ENCODE measurements around the gene PCA3. TPM values are rescaled to one million over a fixed set of nuclear protein-coding genes. Genes with fewer than 3 reads are reported as not detected.

The PCA3 gene
- total and polyA plus RNA-seq, 12 donors = 0.06 to 0.14 (median 0.07) TPM; not detected in 9

DNA sequence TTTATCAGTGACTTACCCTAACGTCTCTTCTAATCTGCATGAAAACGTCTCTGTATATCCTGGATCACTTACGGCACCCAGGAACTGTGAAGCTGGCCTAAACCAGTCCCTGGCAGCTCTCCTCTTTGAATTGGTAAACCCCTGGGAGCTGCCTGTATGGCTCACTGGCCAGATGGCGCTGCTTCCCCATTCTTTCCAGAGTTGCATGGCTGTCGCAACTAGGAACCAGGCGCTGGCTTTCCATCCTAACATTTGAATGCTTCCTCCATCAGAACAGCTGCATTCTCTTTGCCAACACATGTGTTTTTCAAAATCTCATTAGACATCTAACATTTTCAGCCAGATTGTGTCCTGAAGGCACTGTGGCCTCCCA is 8.0 kb upstream of the PCA3 start:
- Histone ChIP-seq H3K36me3 (replicated peaks in 1 of 2) (no peaks in the 10 kb centered on the region), H3K9me3 (replicated peaks in 1 of 3) (no peaks in the 10 kb centered on the region), H3K27me3 (no peaks in the 10 kb centered on the region), H3K27ac (no peak overlapping the region), H3K4me3 (no peak overlapping the region), H3K4me1 (replicated peaks in 1 of 2) (no peaks in the 10 kb centered on the region)
- intact Hi-C loops (cut with DNase I) = no loop called here
- WGBS, 4 donors = 56 to 67% (median 60%) methylated on average over 5 to 6 of the region's 6 CpGs
- TF ChIP-seq, protein P1, sequence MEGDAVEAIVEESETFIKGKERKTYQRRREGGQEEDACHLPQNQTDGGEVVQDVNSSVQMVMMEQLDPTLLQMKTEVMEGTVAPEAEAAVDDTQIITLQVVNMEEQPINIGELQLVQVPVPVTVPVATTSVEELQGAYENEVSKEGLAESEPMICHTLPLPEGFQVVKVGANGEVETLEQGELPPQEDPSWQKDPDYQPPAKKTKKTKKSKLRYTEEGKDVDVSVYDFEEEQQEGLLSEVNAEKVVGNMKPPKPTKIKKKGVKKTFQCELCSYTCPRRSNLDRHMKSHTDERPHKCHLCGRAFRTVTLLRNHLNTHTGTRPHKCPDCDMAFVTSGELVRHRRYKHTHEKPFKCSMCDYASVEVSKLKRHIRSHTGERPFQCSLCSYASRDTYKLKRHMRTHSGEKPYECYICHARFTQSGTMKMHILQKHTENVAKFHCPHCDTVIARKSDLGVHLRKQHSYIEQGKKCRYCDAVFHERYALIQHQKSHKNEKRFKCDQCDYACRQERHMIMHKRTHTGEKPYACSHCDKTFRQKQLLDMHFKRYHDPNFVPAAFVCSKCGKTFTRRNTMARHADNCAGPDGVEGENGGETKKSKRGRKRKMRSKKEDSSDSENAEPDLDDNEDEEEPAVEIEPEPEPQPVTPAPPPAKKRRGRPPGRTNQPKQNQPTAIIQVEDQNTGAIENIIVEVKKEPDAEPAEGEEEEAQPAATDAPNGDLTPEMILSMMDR (IDR thresholded peaks at IDR 0.05) = no peak
- TF ChIP-seq POLR2A (IDR thresholded peaks at IDR 0.05) = no peak
- DNase-seq = peak in 3 of 7 donors; percentile 15 to 19 (median 15)

DNA sequence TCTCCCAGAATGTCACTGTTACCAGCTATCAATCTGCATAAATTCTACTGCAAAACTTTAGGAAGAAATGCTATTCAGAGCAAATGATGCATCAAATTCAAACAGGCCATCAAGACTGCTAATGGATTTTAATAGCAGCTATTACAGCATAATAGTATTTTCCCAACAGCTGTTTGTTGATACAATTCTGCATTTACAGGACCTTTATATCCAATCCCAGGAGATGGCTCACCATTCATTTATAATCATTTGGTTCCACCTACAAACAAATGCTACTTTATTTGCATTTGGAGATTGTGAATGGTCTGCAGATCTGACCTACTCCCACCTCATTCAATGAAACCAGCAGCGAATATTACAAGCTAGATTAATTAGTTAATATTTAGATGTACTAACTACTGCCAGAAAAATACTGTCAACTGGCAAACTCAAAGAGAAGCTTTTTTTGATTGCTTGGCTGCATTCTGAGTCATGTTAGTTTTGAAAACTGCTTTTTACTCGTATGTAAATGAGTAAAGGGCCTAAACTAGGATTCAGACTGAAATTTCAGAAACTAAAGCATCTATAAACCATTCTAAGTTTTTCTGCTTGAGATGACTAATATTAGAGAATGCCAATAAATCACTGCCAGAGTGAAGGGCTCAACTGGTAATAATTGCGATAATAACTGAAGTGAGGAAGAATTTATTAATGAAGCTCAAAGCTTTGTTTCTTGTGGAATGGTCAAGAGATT is 7.1 kb upstream of the PCA3 start:
- Histone ChIP-seq H3K4me3 (no peak overlapping the region), H3K36me3 (replicated peaks in 1 of 2) (no peaks in the 10 kb centered on the region), H3K27ac (no peak overlapping the region), H3K27me3 (no peaks in the 10 kb centered on the region), H3K4me1 (replicated peaks in 1 of 2) (no peaks in the 10 kb centered on the region), H3K9me3 (replicated peaks in 1 of 3) (no peaks in the 10 kb centered on the region)
- WGBS, 4 donors = 74 to 81% (median 79%) methylated on average over 3 of the region's 3 CpGs
- intact Hi-C loops (cut with DNase I) = no loop called here
- no peak for DNase-seq
- TF ChIP-seq, protein P1 (IDR thresholded peaks at IDR 0.05) = no peak
- TF ChIP-seq POLR2A (IDR thresholded peaks at IDR 0.05) = no peak

DNA sequence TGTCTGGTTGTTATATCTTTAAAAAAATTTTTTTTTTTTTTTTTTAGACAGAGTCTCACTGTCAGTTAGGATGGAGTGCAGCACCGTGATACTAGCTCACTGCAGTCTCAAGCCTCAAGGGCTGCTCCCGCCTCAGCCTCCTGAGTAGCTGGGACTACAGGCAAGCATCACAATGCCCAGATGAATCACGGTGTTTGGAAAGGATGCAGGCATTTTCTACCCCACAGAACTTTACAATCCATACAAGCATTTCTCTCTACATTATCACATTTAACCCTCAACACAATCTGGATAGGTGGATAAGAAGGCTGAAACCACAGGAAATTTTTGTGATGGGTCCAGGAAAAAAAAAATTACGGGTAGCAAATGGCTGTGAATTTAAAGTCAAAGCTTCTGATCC is 5.8 kb upstream of the PCA3 start:
- no peaks in the 10 kb centered on the region for H3K36me3 ChIP-seq (replicated peaks in 1 of 2)
- no peak for DNase-seq
- H3K9me3 ChIP-seq (replicated peaks in 1 of 3) = no peaks in the 10 kb centered on the region
- H3K27ac ChIP-seq = no peak overlapping the region
- no peak overlapping the region for H3K4me3 ChIP-seq
- no peak for TF ChIP-seq POLR2A (IDR thresholded peaks at IDR 0.05)
- TF ChIP-seq, protein P1 (IDR thresholded peaks at IDR 0.05) = no peak
- H3K4me1 ChIP-seq (replicated peaks in 1 of 2) = no peaks in the 10 kb centered on the region
- no peaks in the 10 kb centered on the region for H3K27me3 ChIP-seq
- intact Hi-C loops (cut with DNase I) = no loop called here
- WGBS, 4 donors = 63 to 72% (median 67%) methylated on average over 4 of the region's 4 CpGs

DNA sequence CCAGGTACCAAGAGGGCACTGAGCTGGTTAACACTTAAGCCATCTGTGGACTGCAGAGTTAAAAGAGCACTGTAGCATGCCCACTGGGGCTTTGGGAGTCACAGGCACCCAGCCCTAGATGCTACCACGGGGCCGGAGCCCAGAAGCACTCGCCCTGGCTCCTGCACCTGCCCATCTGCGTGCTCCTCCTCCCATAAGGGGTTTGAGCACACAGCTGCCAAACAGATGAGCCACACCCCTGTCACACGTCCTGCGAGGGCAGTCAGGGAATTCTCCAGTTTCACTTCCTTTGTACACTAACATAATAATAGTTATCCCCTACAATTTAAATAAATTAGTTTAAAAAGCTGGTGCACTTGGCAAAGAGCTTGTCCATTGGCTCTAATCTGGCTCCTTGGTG is 4.5 kb upstream of the PCA3 start:
- Histone ChIP-seq H3K36me3 (replicated peaks in 1 of 2) (no peaks in the 10 kb centered on the region), H3K9me3 (replicated peaks in 1 of 3) (no peaks in the 10 kb centered on the region), H3K27ac (no peak overlapping the region), H3K4me1 (replicated peaks in 1 of 2) (no peaks in the 10 kb centered on the region), H3K4me3 (no peak overlapping the region), H3K27me3 (no peaks in the 10 kb centered on the region)
- TF ChIP-seq, protein P1 (IDR thresholded peaks at IDR 0.05) = no peak
- no peak for TF ChIP-seq POLR2A (IDR thresholded peaks at IDR 0.05)
- DNase-seq = no peak
- intact Hi-C loops (cut with DNase I) = no loop called here
- WGBS, 4 donors = 44 to 65% (median 55%) methylated on average over 6 of the region's 6 CpGs
